Measurements from ENCODE around the gene SSBP3.

SSBP3 gene

DNA sequence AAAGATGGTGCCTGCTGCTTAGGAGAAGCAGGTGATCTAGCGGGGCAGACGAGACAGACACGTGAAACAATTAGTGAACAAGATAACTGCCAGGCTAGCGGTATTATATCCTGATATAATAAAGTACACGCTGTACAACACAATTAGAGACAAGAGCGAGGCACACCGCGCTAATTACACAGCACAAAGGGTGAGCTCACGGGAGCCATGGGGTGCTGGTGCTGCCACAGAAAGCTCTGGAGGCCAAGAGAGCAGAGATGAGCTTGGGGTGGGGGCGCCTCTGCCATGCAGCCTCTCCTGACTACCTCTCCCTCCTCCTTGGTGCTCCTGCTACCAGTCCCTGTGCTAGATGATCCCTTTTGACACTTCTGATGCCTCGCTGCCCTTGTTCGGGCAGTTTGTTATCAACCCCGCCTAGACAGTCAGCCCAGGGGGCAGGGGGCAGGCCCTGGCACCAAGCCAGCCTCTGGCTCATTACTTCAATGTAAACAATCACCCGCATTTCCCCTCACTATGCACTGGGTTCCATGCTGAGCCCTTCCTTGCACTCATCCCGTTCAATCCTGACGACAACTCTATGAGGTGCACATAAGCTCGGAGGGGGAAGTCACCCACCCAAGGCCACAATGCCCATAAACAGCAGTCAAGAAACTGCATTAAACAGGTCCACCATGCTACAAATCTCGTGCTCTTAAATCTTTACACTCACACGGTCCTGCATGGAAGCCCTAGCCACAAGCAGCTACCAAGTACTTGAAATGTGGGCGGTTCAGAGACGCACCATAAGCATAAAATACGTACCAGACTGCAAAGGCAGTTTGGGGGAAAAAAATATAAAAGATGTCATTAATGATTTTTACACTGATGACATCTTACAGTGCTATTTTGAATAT is 103.0 kb downstream of the SSBP3 start:
- H3K27ac ChIP-seq (ENCODE audit: low read depth, low read length) = no peak overlapping the region
- no peaks in the 10 kb centered on the region for H3K9me3 ChIP-seq (ENCODE audit: insufficient read depth, low read length)
- H2AFZ ChIP-seq (ENCODE audit: low read depth, low read length, severe bottlenecking) = no peak overlapping the region
- no peak overlapping the region for H3K4me2 ChIP-seq (ENCODE audit: low read depth, low read length, poor library complexity, severe bottlenecking)
- H3K79me2 ChIP-seq (ENCODE audit: insufficient read depth, low read length) = no peaks in the 10 kb centered on the region
- H3K36me3 ChIP-seq (ENCODE audit: low read length) = no peaks in the 10 kb centered on the region
- H4K20me1 ChIP-seq (ENCODE audit: low read depth, low read length) = no peaks in the 10 kb centered on the region
- H3K4me3 ChIP-seq (ENCODE audit: insufficient read depth, low read length, poor library complexity, severe bottlenecking) = no peak overlapping the region
- no peak overlapping the region for H3K9ac ChIP-seq (ENCODE audit: low read length)
- no peaks in the 10 kb centered on the region for H3K27me3 ChIP-seq (ENCODE audit: low read length)
- no peaks in the 10 kb centered on the region for H3K9me2 ChIP-seq (replicated peaks; ENCODE audit: insufficient read depth, low read length)
- H3F3A ChIP-seq (ENCODE audit: insufficient read depth) = no peaks in the 10 kb centered on the region
- TF ChIP-seq CTCF (IDR thresholded peaks at IDR 0.05; ENCODE audit: insufficient read depth, low read length, poor library complexity, severe bottlenecking) = no peak
- no peak for TF ChIP-seq EZH2phosphoT487 (conservative IDR thresholded peaks at IDR 0.05; ENCODE audit: low read length)

- no peak overlapping the region for H3K4me2 ChIP-seq (ENCODE audit: low read depth, low read length, poor library complexity, severe bottlenecking)
- no peaks in the 10 kb centered on the region for H3K9me3 ChIP-seq (ENCODE audit: insufficient read depth, low read length)
- H3K36me3 ChIP-seq (ENCODE audit: low read length) = no peaks in the 10 kb centered on the region
- H3K27me3 ChIP-seq (ENCODE audit: low read length) = no peaks in the 10 kb centered on the region
- no peaks in the 10 kb centered on the region for H3K79me2 ChIP-seq (ENCODE audit: insufficient read depth, low read length)
- no peaks in the 10 kb centered on the region for H4K20me1 ChIP-seq (ENCODE audit: low read depth, low read length)
- TF ChIP-seq CTCF (IDR thresholded peaks at IDR 0.05; ENCODE audit: insufficient read depth, low read length, poor library complexity, severe bottlenecking) (no peak), EZH2phosphoT487 (conservative IDR thresholded peaks at IDR 0.05; ENCODE audit: low read length) (no peak)
- H2AFZ ChIP-seq (ENCODE audit: low read depth, low read length, severe bottlenecking) = no peak overlapping the region
- H3K27ac ChIP-seq (ENCODE audit: low read depth, low read length) = no peak overlapping the region
- H3K9me2 ChIP-seq (replicated peaks; ENCODE audit: insufficient read depth, low read length) = no peaks in the 10 kb centered on the region
- H3K9ac ChIP-seq (ENCODE audit: low read length) = no peak overlapping the region
- no peaks in the 10 kb centered on the region for H3F3A ChIP-seq (ENCODE audit: insufficient read depth)
- H3K4me3 ChIP-seq (ENCODE audit: insufficient read depth, low read length, poor library complexity, severe bottlenecking) = no peak overlapping the region
These were observed 103.6 kb downstream of the SSBP3 start for GRCh38 chr1:54302549-54302948.

DNA sequence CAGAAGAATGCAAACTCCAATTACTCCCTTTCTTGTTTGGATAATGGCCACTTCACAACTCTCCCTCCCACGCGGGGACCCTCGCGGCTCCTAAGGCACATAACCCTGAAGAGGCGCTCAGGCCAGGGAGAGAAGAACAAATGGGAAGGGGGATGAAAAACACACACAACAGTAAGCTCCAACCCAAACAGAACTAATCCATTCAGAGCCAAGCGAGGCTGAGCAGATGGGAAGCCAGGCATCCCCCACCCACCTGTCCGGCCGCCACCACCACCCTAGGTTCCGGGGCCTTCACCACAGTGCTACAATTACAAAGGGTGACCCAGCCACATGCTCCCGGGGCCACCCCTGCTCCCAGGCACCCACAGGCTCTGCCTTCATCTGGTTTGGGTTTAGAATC is 104.7 kb downstream of the SSBP3 start:
- H2AFZ ChIP-seq (ENCODE audit: low read depth, low read length, severe bottlenecking) = no peak overlapping the region
- no peak overlapping the region for H3K4me2 ChIP-seq (ENCODE audit: low read depth, low read length, poor library complexity, severe bottlenecking)
- H3K27me3 ChIP-seq (ENCODE audit: low read length) = no peaks in the 10 kb centered on the region
- H3K9me2 ChIP-seq (replicated peaks; ENCODE audit: insufficient read depth, low read length) = no peaks in the 10 kb centered on the region
- H3K4me3 ChIP-seq (ENCODE audit: insufficient read depth, low read length, poor library complexity, severe bottlenecking) = no peak overlapping the region
- H3K79me2 ChIP-seq (ENCODE audit: insufficient read depth, low read length) = no peaks in the 10 kb centered on the region
- H3K9me3 ChIP-seq (ENCODE audit: insufficient read depth, low read length) = no peaks in the 10 kb centered on the region
- H4K20me1 ChIP-seq (ENCODE audit: low read depth, low read length) = no peaks in the 10 kb centered on the region
- H3K27ac ChIP-seq (ENCODE audit: low read depth, low read length) = no peak overlapping the region
- no peak for TF ChIP-seq EZH2phosphoT487 (conservative IDR thresholded peaks at IDR 0.05; ENCODE audit: low read length)
- no peak for TF ChIP-seq CTCF (IDR thresholded peaks at IDR 0.05; ENCODE audit: insufficient read depth, low read length, poor library complexity, severe bottlenecking)
- H3K9ac ChIP-seq (ENCODE audit: low read length) = no peak overlapping the region
- no peaks in the 10 kb centered on the region for H3F3A ChIP-seq (ENCODE audit: insufficient read depth)
- H3K36me3 ChIP-seq (ENCODE audit: low read length) = no peaks in the 10 kb centered on the region
